Measurements from ENCODE around the gene GNS.

Gene GNS

GRCh38 chr12:64733857-64734256 is 25.3 kb downstream of the GNS start:
- Mint-ChIP-seq H3K4me1 (ENCODE audit: low read depth) (peaks cover 26% of the 10 kb centered on the region), H3K27ac (no peak overlapping the region), H3K4me3 (no peak overlapping the region), H3K27me3 (no peaks in the 10 kb centered on the region), H3K36me3 (peaks cover 32% of the 10 kb centered on the region), H3K9me3 (ENCODE audit: low read depth) (no peaks in the 10 kb centered on the region)

- H3K4me1 Mint-ChIP-seq (ENCODE audit: low read depth): peaks cover 16% of the 10 kb centered on the region
- H3K27me3 Mint-ChIP-seq: no peaks in the 10 kb centered on the region
- H3K36me3 Mint-ChIP-seq: peaks cover 27% of the 10 kb centered on the region
- no peak overlapping the region for H3K27ac Mint-ChIP-seq
- no peak overlapping the region for H3K4me3 Mint-ChIP-seq
- H3K9me3 Mint-ChIP-seq (ENCODE audit: low read depth): no peaks in the 10 kb centered on the region
These were observed 27.5 kb downstream of the GNS start for GRCh38 chr12:64731683-64732082.

- H3K4me1 Mint-ChIP-seq (ENCODE audit: low read depth): peaks cover 15% of the 10 kb centered on the region
- H3K27ac Mint-ChIP-seq: peak overlapping the region; percentile 55
- H3K36me3 Mint-ChIP-seq: peaks cover 27% of the 10 kb centered on the region
- no peaks in the 10 kb centered on the region for H3K27me3 Mint-ChIP-seq
- no peaks in the 10 kb centered on the region for H3K9me3 Mint-ChIP-seq (ENCODE audit: low read depth)
- H3K4me3 Mint-ChIP-seq: no peak overlapping the region
These were observed 28.6 kb downstream of the GNS start for GRCh38 chr12:64730588-64730969.

GRCh38 chr12:64729909-64730587 is 29.2 kb downstream of the GNS start:
- Mint-ChIP-seq H3K4me3 (no peak overlapping the region), H3K27ac (peak overlapping the region; percentile 69), H3K27me3 (no peaks in the 10 kb centered on the region), H3K9me3 (ENCODE audit: low read depth) (no peaks in the 10 kb centered on the region), H3K36me3 (peaks cover 29% of the 10 kb centered on the region), H3K4me1 (ENCODE audit: low read depth) (peaks cover 17% of the 10 kb centered on the region)

- H3K4me3 Mint-ChIP-seq: no peak overlapping the region
These were observed 34.9 kb downstream of the GNS start for GRCh38 chr12:64724201-64724745.

GRCh38 chr12:64723630-64724029 is 35.6 kb downstream of the GNS start:
- Mint-ChIP-seq H3K27ac (peak overlapping the region; percentile 37), H3K36me3 (peaks cover 29% of the 10 kb centered on the region), H3K27me3 (no peaks in the 10 kb centered on the region), H3K4me1 (ENCODE audit: low read depth) (peaks cover 12% of the 10 kb centered on the region), H3K4me3 (no peak overlapping the region), H3K9me3 (ENCODE audit: low read depth) (no peaks in the 10 kb centered on the region)

More at GRCh38 chr12:64724201-64724745, 34.9 kb downstream of the GNS start:
- Mint-ChIP-seq H3K9me3 (ENCODE audit: low read depth) (no peaks in the 10 kb centered on the region), H3K4me1 (ENCODE audit: low read depth) (peaks cover 12% of the 10 kb centered on the region), H3K27ac (no peak overlapping the region), H3K27me3 (no peaks in the 10 kb centered on the region), H3K36me3 (peaks cover 27% of the 10 kb centered on the region)

GRCh38 chr12:64722835-64723234 is 36.4 kb downstream of the GNS start:
- Mint-ChIP-seq H3K27me3 (no peaks in the 10 kb centered on the region), H3K36me3 (peaks cover 29% of the 10 kb centered on the region), H3K27ac (no peak overlapping the region), H3K4me3 (no peak overlapping the region), H3K4me1 (ENCODE audit: low read depth) (peaks cover 12% of the 10 kb centered on the region), H3K9me3 (ENCODE audit: low read depth) (no peaks in the 10 kb centered on the region)

GRCh38 chr12:64720884-64721283 is 38.3 kb downstream of the GNS start:
- no peaks in the 10 kb centered on the region for H3K27me3 Mint-ChIP-seq
- no peaks in the 10 kb centered on the region for H3K9me3 Mint-ChIP-seq (ENCODE audit: low read depth)
- peaks cover 19% of the 10 kb centered on the region for H3K4me1 Mint-ChIP-seq (ENCODE audit: low read depth)
- no peak overlapping the region for H3K27ac Mint-ChIP-seq
- peaks cover 31% of the 10 kb centered on the region for H3K36me3 Mint-ChIP-seq
- no peak overlapping the region for H3K4me3 Mint-ChIP-seq

- Mint-ChIP-seq H3K4me1 (ENCODE audit: low read depth) (peaks cover 24% of the 10 kb centered on the region), H3K27ac (no peak overlapping the region), H3K9me3 (ENCODE audit: low read depth) (no peaks in the 10 kb centered on the region), H3K36me3 (peaks cover 40% of the 10 kb centered on the region), H3K27me3 (no peaks in the 10 kb centered on the region), H3K4me3 (no peak overlapping the region)
These were observed 40.6 kb downstream of the GNS start for GRCh38 chr12:64718649-64719048.

- no peaks in the 10 kb centered on the region for H3K9me3 Mint-ChIP-seq (ENCODE audit: low read depth)
- peaks cover 41% of the 10 kb centered on the region for H3K36me3 Mint-ChIP-seq
- H3K27ac Mint-ChIP-seq: peak overlapping the region; percentile 17
- no peak overlapping the region for H3K4me3 Mint-ChIP-seq
- no peaks in the 10 kb centered on the region for H3K27me3 Mint-ChIP-seq
- H3K4me1 Mint-ChIP-seq (ENCODE audit: low read depth): peaks cover 24% of the 10 kb centered on the region
These were observed 42.3 kb downstream of the GNS start for GRCh38 chr12:64716839-64717455.

- Mint-ChIP-seq H3K36me3 (peaks cover 40% of the 10 kb centered on the region), H3K4me1 (ENCODE audit: low read depth) (peaks cover 24% of the 10 kb centered on the region), H3K27me3 (no peaks in the 10 kb centered on the region), H3K9me3 (ENCODE audit: low read depth) (no peaks in the 10 kb centered on the region), H3K27ac (peak overlapping the region; percentile 17), H3K4me3 (no peak overlapping the region)
These were observed 42.8 kb downstream of the GNS start for GRCh38 chr12:64716371-64716770.

GRCh38 chr12:64714551-64714968 is 44.6 kb downstream of the GNS start:
- H3K27ac Mint-ChIP-seq: no peak overlapping the region
- H3K4me3 Mint-ChIP-seq: no peak overlapping the region
- H3K9me3 Mint-ChIP-seq (ENCODE audit: low read depth): no peaks in the 10 kb centered on the region
- H3K27me3 Mint-ChIP-seq: no peaks in the 10 kb centered on the region
- peaks cover 36% of the 10 kb centered on the region for H3K36me3 Mint-ChIP-seq
- peaks cover 24% of the 10 kb centered on the region for H3K4me1 Mint-ChIP-seq (ENCODE audit: low read depth)

- Mint-ChIP-seq H3K27ac (peak overlapping the region; percentile 12), H3K9me3 (ENCODE audit: low read depth) (no peaks in the 10 kb centered on the region), H3K27me3 (no peaks in the 10 kb centered on the region), H3K36me3 (peaks cover 36% of the 10 kb centered on the region), H3K4me3 (no peak overlapping the region), H3K4me1 (ENCODE audit: low read depth) (peaks cover 24% of the 10 kb centered on the region)
These were observed 45.8 kb downstream of the GNS start for GRCh38 chr12:64713376-64713775.

- Mint-ChIP-seq H3K27ac (no peak overlapping the region), H3K9me3 (ENCODE audit: low read depth) (no peaks in the 10 kb centered on the region), H3K27me3 (no peaks in the 10 kb centered on the region), H3K4me3 (no peak overlapping the region), H3K36me3 (peaks cover 16% of the 10 kb centered on the region), H3K4me1 (ENCODE audit: low read depth) (peaks cover 12% of the 10 kb centered on the region)
These were observed 49.8 kb downstream of the GNS start for GRCh38 chr12:64709429-64709828.

- peaks cover 3% of the 10 kb centered on the region for H3K4me1 Mint-ChIP-seq (ENCODE audit: low read depth)
- H3K4me3 Mint-ChIP-seq: no peak overlapping the region
- no peak overlapping the region for H3K27ac Mint-ChIP-seq
- H3K27me3 Mint-ChIP-seq: no peaks in the 10 kb centered on the region
- no peaks in the 10 kb centered on the region for H3K9me3 Mint-ChIP-seq (ENCODE audit: low read depth)
- peaks cover 11% of the 10 kb centered on the region for H3K36me3 Mint-ChIP-seq
These were observed 51.3 kb downstream of the GNS start for GRCh38 chr12:64707926-64708325.

Measured in activated naive CD8-positive, alpha-beta T cell (primary cell).